Stomach (tissue), 9 donors: ENCODE results near the gene GSC. TPM values are rescaled to one million over a fixed set of nuclear protein-coding genes. Genes with fewer than 3 reads are reported as not detected.

Source experiments
- DNase-seq, 2 donors: peaks; one replicate each; pipeline versions ENCODE4 v3.0.0 to v3.0.0-alpha.2; 2013 to 2019
- H3K27ac ChIP-seq, 5 donors: fragments of 200-600 bp in 4 of 5; sonication (generic) in 4 of 5; one replicate each; pipeline ENCODE4 v1.5.1; 2013 to 2019; ENCODE audit warnings: mild to moderate bottlenecking in 1 of 5, moderate library complexity in 1 of 5
- H3K27me3 ChIP-seq, 3 donors: fragments of 200-600 bp; sonication (generic); one replicate each; pipeline ENCODE4 v1.5.1; 2017 to 2019; ENCODE audit warnings: mixed run types in 1 of 3
- H3K36me3 ChIP-seq, 4 donors: fragments of 200-600 bp; sonication (generic); 1 replicate in 3 of 4; 2 replicates in 1 of 4; pipeline ENCODE4 v1.5.1; 2016 to 2019
- H3K4me1 ChIP-seq, 4 donors: fragments of 200-600 bp; sonication (generic); one replicate each; pipeline ENCODE4 v1.5.1; 2016 to 2019
- H3K4me3 ChIP-seq, 4 donors: fragments of 200-600 bp; sonication (generic) in 3 of 4; one replicate each; pipeline ENCODE4 v1.5.1; 2016 to 2019; ENCODE audit warnings: mild to moderate bottlenecking in 1 of 4
- H3K9me3 ChIP-seq, 4 donors: fragments of 200-600 bp; sonication (generic); one replicate each; pipeline ENCODE4 v1.5.1; 2016 to 2019
- CTCF ChIP-seq, 7 experiments: fragments of 450-650 bp in 4 of 7; fragments of 200-600 bp in 3 of 7; sonication (generic) in 3 of 7; IDR thresholded peaks; one replicate each; pipeline ENCODE4 v1.5.1; 2016 to 2019; ENCODE audit warnings: antibody characterized with exemption in 7 of 7, control low read depth in 2 of 7, mild to moderate bottlenecking in 1 of 7
- EP300 ChIP-seq: sonication (generic); formaldehyde crosslinking; IDR thresholded peaks from one replicate; pipeline ENCODE4 v1.6.1; 2017; ENCODE audit warnings: antibody characterized with exemption
- POLR2A ChIP-seq, 4 donors: fragments of 450-650 bp; IDR thresholded peaks; one replicate each; pipeline ENCODE4 v1.6.1; 2016; ENCODE audit warnings: antibody characterized with exemption in 4 of 4, control low read depth in 2 of 4, mild to moderate bottlenecking in 1 of 4, moderate library complexity in 1 of 4
- POLR2AphosphoS5 ChIP-seq, 3 donors: sonication (generic); formaldehyde crosslinking; IDR thresholded peaks; one replicate each; pipeline ENCODE4 v1.6.1; 2016; ENCODE audit warnings: antibody characterized with exemption in 3 of 3
- WGBS, 5 donors: extraction: QIAGEN DNeasy Blood & Tissue Kit in 3 of 5; methylation state at CpG; one replicate each; pipeline versions ENCODE4 v1.1.5 to v1.1.7; 2013 to 2018; 5-methylcytosine and 5-hydroxymethylcytosine counted together
- intact Hi-C: fragments of 100-400 bp; cut with DNase I; formaldehyde crosslinking; loops from one replicate; pipeline ENCODE4 v1.15.1; 2023; ENCODE audit warnings: low total_unique reads
- polyA plus RNA-seq, 3 donors: library from polyadenylated mRNA; stranded (reverse); fragments of 200-250 nt; gene quantifications; one replicate each; pipeline ENCODE4 v1.2.3, GENCODE V29; 2013
- total RNA-seq, 5 donors: library from RNA; depleted of rRNA; stranded (reverse); fragments of >200 nt; gene quantifications; one replicate each; pipeline versions ENCODE4 v1.1.0 to v1.2.3, GENCODE V29; 2014 to 2016
- donor health status: healthy with polysubstance abuse.
- donor health status: Bipolar disorder and iron deficiency.
- donor health status: healthy.

The GSC gene
- total and polyA plus RNA-seq, 8 donors, result 0.25 TPM; not detected in 7

DNA sequence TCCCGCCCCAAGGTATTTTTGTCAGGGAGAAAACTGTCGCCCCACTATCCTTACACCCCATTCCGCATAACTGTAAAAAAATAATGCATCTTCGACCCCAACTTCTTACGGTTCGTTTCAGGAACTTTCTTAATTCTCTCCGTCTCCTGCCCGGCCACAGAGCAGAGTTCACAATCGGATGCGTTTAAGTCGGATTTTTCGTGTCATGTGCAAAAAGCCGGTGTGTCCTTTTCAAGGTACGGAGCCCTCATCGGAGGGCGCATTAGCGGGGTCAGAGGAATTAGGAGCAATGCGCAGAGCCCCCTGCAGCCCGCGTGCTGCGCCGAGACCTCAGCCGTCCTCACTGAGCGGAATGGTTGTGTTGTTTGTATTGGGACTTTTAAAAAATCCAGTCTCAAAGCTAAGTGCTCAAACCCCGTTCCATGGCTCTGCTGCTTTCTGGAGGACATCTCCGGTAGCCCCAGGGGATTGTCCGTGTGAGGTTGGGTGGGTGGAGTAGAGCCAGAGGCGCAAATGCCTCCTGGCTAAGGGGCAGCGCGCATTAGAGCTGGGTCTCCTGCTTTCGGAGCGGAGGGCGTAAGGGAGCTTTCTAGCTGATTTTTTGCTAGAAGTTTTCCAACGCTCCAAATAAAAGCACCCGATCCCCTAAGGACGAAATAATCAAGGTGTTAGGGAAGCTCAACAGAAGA, 3.9 kb upstream of the GSC start:
- peaks cover 53 to 100% (median 87%) of the 10 kb centered on the region in 3 donors for H3K27me3 ChIP-seq
- no peak overlapping the region for H3K4me3 ChIP-seq
- TF ChIP-seq POLR2A (IDR thresholded peaks at IDR 0.05), result no peak
- TF ChIP-seq CTCF (IDR thresholded peaks at IDR 0.05), result no peak
- no peak for TF ChIP-seq EP300
- TF ChIP-seq POLR2AphosphoS5 (IDR thresholded peaks at IDR 0.05), result no peak
- WGBS, 5 donors, result 9 to 17% (median 13%) methylated on average over 36 of the region's 36 CpGs
- H3K4me1 ChIP-seq, result peaks cover 17 to 52% (median 24%) of the 10 kb centered on the region in 4 donors
- peak in 1 of 2 donors; percentile 11 for DNase-seq
- intact Hi-C loops, result no loop called here
- H3K9me3 ChIP-seq, result peaks cover 0 to 19% (median 5%) of the 10 kb centered on the region in 4 donors
- H3K27ac ChIP-seq, result no peak overlapping the region
- no peaks in the 10 kb centered on the region for H3K36me3 ChIP-seq

GRCh38 chr14:94773061-94773648, 3.2 kb upstream of the GSC start:
- Histone ChIP-seq H3K27me3 (peaks cover 59 to 100% (median 87%) of the 10 kb centered on the region in 3 donors), H3K36me3 (no peaks in the 10 kb centered on the region), H3K27ac (no peak overlapping the region), H3K4me1 (peaks cover 23 to 58% (median 31%) of the 10 kb centered on the region in 4 donors), H3K4me3 (no peak overlapping the region), H3K9me3 (peaks cover 0 to 19% (median 5%) of the 10 kb centered on the region in 4 donors)
- DNase-seq, result peak in 1 of 2 donors; percentile 57
- intact Hi-C loops, result no loop called here
- TF ChIP-seq POLR2A (IDR thresholded peaks at IDR 0.05) (no peak), EP300 (no peak), CTCF (IDR thresholded peaks at IDR 0.05) (no peak), POLR2AphosphoS5 (IDR thresholded peaks at IDR 0.05) (no peak)
- WGBS, 5 donors, result 7 to 21% (median 10%) methylated on average over 18 to 42 of the region's 42 CpGs

DNA sequence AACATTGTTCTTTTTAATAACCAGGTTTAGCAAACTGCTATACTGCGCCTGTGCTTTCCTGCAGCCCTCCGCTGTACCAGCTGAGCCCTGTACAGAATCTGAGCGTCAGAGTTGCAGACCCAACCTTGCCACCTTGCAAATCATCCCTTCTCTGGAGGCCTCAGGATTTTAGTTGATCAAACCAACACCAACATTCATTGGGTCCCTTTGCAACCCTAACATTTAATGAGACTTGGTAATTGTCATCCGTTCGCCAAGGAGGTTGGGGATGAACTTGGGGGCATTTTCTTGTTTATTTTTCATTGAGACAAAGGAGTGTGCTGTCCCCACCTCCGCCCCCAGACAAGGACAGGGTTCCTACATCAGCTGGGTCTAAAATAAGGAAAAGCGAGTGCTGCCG, 2.6 kb upstream of the GSC start:
- no peak for DNase-seq
- WGBS, 5 donors, result 20 to 27% (median 22%) methylated on average over 8 of the region's 8 CpGs
- TF ChIP-seq EP300 (no peak), POLR2AphosphoS5 (IDR thresholded peaks at IDR 0.05) (no peak), POLR2A (IDR thresholded peaks at IDR 0.05) (no peak), CTCF (IDR thresholded peaks at IDR 0.05) (no peak)
- Histone ChIP-seq H3K4me1 (peaks cover 25 to 63% (median 33%) of the 10 kb centered on the region in 4 donors), H3K9me3 (peaks cover 0 to 19% (median 5%) of the 10 kb centered on the region in 4 donors), H3K4me3 (no peak overlapping the region), H3K27me3 (peaks cover 65 to 100% (median 92%) of the 10 kb centered on the region in 3 donors), H3K36me3 (no peaks in the 10 kb centered on the region), H3K27ac (no peak overlapping the region)
- intact Hi-C loops, result no loop called here

DNA sequence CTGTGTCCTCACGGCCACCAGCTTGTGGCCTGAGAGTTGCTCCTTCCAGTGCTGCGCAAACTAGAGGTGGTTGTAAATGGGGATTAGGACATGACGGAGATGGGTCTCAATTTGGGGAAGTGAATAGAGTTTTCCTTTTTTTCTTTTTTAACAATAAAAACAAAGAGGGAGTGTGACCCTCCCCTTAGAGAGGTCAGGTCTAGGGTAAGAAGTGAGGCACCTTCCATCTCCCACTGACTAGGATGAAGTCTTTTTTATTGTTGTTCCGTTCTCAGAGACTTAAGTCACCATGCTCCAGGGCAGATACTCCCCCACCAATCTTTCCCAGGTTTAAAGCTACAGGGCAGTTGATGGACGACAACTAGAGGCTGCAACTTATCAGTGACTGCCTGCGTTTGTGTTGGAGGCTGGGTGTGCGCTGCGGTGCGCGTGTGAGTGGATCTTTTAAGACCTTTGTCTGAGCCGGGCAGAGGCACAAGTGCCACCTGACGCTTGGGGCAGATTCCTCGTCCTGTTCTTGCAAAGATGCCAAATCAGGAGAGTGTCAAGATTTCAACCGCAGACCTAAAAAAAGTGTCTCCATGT, 2.1 kb upstream of the GSC start:
- no peaks in the 10 kb centered on the region for H3K36me3 ChIP-seq
- TF ChIP-seq POLR2AphosphoS5 (IDR thresholded peaks at IDR 0.05) (no peak), CTCF (IDR thresholded peaks at IDR 0.05) (no peak), POLR2A (IDR thresholded peaks at IDR 0.05) (no peak), EP300 (no peak)
- no peak overlapping the region for H3K4me3 ChIP-seq
- peaks cover 25 to 68% (median 33%) of the 10 kb centered on the region in 4 donors for H3K4me1 ChIP-seq
- peaks cover 0 to 19% (median 5%) of the 10 kb centered on the region in 4 donors for H3K9me3 ChIP-seq
- H3K27me3 ChIP-seq, result peaks cover 68 to 100% (median 97%) of the 10 kb centered on the region in 3 donors
- DNase-seq, result no peak
- WGBS, 5 donors, result 15 to 24% (median 21%) methylated on average over 14 of the region's 14 CpGs
- intact Hi-C loops, result no loop called here
- H3K27ac ChIP-seq, result no peak overlapping the region
